ENCODE data around the gene ULBP2. TPM values are rescaled to one million over a fixed set of nuclear protein-coding genes. Genes with fewer than 3 reads are reported as not detected.

ULBP2 gene
- polyA plus RNA-seq, 1 donor (not counting 4 experiments of a cell fraction or from before 2014, with no cell fraction given): 11.8 TPM

GRCh38 chr6:149962461-149963211 lies 20.8 kb downstream of the ULBP2 start:
- TF ChIP-seq EZH2 (IDR thresholded peaks at IDR 0.05; ENCODE audit: low read length) (no peak), CTCF (optimal IDR thresholded peaks at IDR 0.05 in 1 of 3, IDR thresholded peaks at IDR 0.05 in 1 of 3, conservative IDR thresholded peaks at IDR 0.05 in 1 of 3; ENCODE audit: extremely low read depth in 1 of 3, insufficient read depth in 2 of 3, low read length in 3 of 3) (no peak)
- H3K9me3 ChIP-seq (ENCODE audit: control insufficient read depth, low read depth, low read length): no peaks in the 10 kb centered on the region
- H3K4me3 ChIP-seq (ENCODE audit: control insufficient read depth in 2 of 3, extremely low read depth in 1 of 3, insufficient read depth in 2 of 3, low read depth in 1 of 3, low read length in 3 of 3): peak overlapping the region in 1 of 3 experiments; percentile 74
- no peak overlapping the region for H3K9ac ChIP-seq (ENCODE audit: control insufficient read depth, extremely low read depth, insufficient read depth, low read length)
- H3K36me3 ChIP-seq (ENCODE audit: control insufficient read depth in 2 of 2, extremely low read depth in 1 of 2, insufficient read depth in 2 of 2, low read length in 2 of 2): no peaks in the 10 kb centered on the region
- H3K27ac ChIP-seq (ENCODE audit: control insufficient read depth, insufficient read depth, low read length): no peak overlapping the region
- H3K27me3 ChIP-seq (ENCODE audit: control insufficient read depth, extremely low read depth, insufficient read depth, low read length): peaks cover 26% of the 10 kb centered on the region
- H3K4me1 ChIP-seq (ENCODE audit: control insufficient read depth, extremely low read depth, insufficient read depth, low read length): peaks cover 10% of the 10 kb centered on the region
- DNase-seq (ENCODE audit: low read depth, low spot score): no peak
- no peak overlapping the region for H2AFZ ChIP-seq (ENCODE audit: control insufficient read depth, low read length)
- no peaks in the 10 kb centered on the region for H3K9me1 ChIP-seq (ENCODE audit: control insufficient read depth, extremely low read depth, insufficient read depth, low read length)
- FAIRE-seq: no peak
- H3K4me2 ChIP-seq (ENCODE audit: control insufficient read depth, extremely low read depth, insufficient read depth, low read depth, low read length): peak overlapping the region; percentile 88
- dilution Hi-C loops (cut with MboI; ENCODE audit: extremely low pct_ligation_motif_present, low sequenced_read_pairs): no loop called here
- H3K79me2 ChIP-seq (ENCODE audit: control insufficient read depth, insufficient read depth, low read length): no peaks in the 10 kb centered on the region
- H4K20me1 ChIP-seq (ENCODE audit: control insufficient read depth, extremely low read depth, insufficient read depth, low read length): no peaks in the 10 kb centered on the region

- Histone ChIP-seq H3K9me1 (ENCODE audit: control insufficient read depth, extremely low read depth, insufficient read depth, low read length) (no peaks in the 10 kb centered on the region), H3K79me2 (ENCODE audit: control insufficient read depth, insufficient read depth, low read length) (no peaks in the 10 kb centered on the region), H3K9me3 (ENCODE audit: control insufficient read depth, low read depth, low read length) (no peaks in the 10 kb centered on the region), H3K4me2 (ENCODE audit: control insufficient read depth, extremely low read depth, insufficient read depth, low read depth, low read length) (peak overlapping the region; percentile 88), H3K9ac (ENCODE audit: control insufficient read depth, extremely low read depth, insufficient read depth, low read length) (peak overlapping the region; percentile 69), H3K27ac (ENCODE audit: control insufficient read depth, insufficient read depth, low read length) (no peak overlapping the region), H3K4me1 (ENCODE audit: control insufficient read depth, extremely low read depth, insufficient read depth, low read length) (peaks cover 10% of the 10 kb centered on the region), H2AFZ (ENCODE audit: control insufficient read depth, low read length) (peak overlapping the region; percentile 77), H3K36me3 (ENCODE audit: control insufficient read depth in 2 of 2, extremely low read depth in 1 of 2, insufficient read depth in 2 of 2, low read length in 2 of 2) (no peaks in the 10 kb centered on the region), H4K20me1 (ENCODE audit: control insufficient read depth, extremely low read depth, insufficient read depth, low read length) (no peaks in the 10 kb centered on the region), H3K27me3 (ENCODE audit: control insufficient read depth, extremely low read depth, insufficient read depth, low read length) (peaks cover 26% of the 10 kb centered on the region), H3K4me3 (ENCODE audit: control insufficient read depth in 2 of 3, extremely low read depth in 1 of 3, insufficient read depth in 2 of 3, low read depth in 1 of 3, low read length in 3 of 3) (peak overlapping the region; percentile 35 to 74 (median 73))
- DNase-seq (ENCODE audit: low read depth, low spot score): no peak
- dilution Hi-C loops (cut with MboI; ENCODE audit: extremely low pct_ligation_motif_present, low sequenced_read_pairs): no loop called here
- no peak for TF ChIP-seq EZH2 (IDR thresholded peaks at IDR 0.05; ENCODE audit: low read length)
- no peak for FAIRE-seq
Measured at GRCh38 chr6:149963212-149963461, 21.3 kb downstream of the ULBP2 start.

Measured in keratinocyte (primary cell).